ENCODE data around the gene OSBPL5. TPM values are rescaled to one million over a fixed set of nuclear protein-coding genes. Genes with fewer than 3 reads are reported as not detected.

The OSBPL5 gene
- total RNA-seq, 1 experiment from 2014 or later = 5.0 TPM

- peak; percentile 11 for DNase-seq (ENCODE audit: low read depth)
Measured at GRCh38 chr11:3052109-3052479, 113.0 kb downstream of the OSBPL5 start.

- DNase-seq (ENCODE audit: low read depth) = no peak
Measured at GRCh38 chr11:3051196-3052108, 113.7 kb downstream of the OSBPL5 start.

GRCh38 chr11:3050386-3051195 is 114.5 kb downstream of the OSBPL5 start:
- DNase-seq (ENCODE audit: low read depth) = peak; percentile 27

GRCh38 chr11:3049430-3050243 is 115.5 kb downstream of the OSBPL5 start:
- DNase-seq (ENCODE audit: low read depth) = peak; percentile 97

GRCh38 chr11:3047637-3048036 is 117.5 kb downstream of the OSBPL5 start:
- no peak for DNase-seq (ENCODE audit: low read depth)

- DNase-seq (ENCODE audit: low read depth) = peak; percentile 17
Measured at GRCh38 chr11:3046641-3047040, 118.5 kb downstream of the OSBPL5 start.

GRCh38 chr11:3046190-3046589 is 118.9 kb downstream of the OSBPL5 start:
- no peak for DNase-seq (ENCODE audit: low read depth)

GRCh38 chr11:3044915-3045314 is 120.2 kb downstream of the OSBPL5 start:
- no peak for DNase-seq (ENCODE audit: low read depth)

GRCh38 chr11:3044004-3044403 is 121.1 kb downstream of the OSBPL5 start:
- DNase-seq (ENCODE audit: low read depth) = peak; percentile 58

- peak; percentile 76 for DNase-seq (ENCODE audit: low read depth)
Measured at GRCh38 chr11:3043315-3043871, 121.7 kb downstream of the OSBPL5 start.

- no peak for DNase-seq (ENCODE audit: low read depth)
Measured at GRCh38 chr11:3042496-3043314, 122.4 kb downstream of the OSBPL5 start.

GRCh38 chr11:3041699-3042441 is 123.2 kb downstream of the OSBPL5 start:
- DNase-seq (ENCODE audit: low read depth) = no peak

GRCh38 chr11:3040881-3041280 is 124.2 kb downstream of the OSBPL5 start:
- DNase-seq (ENCODE audit: low read depth) = no peak

- no peak for DNase-seq (ENCODE audit: low read depth)
Measured at GRCh38 chr11:3037945-3038271, 127.2 kb downstream of the OSBPL5 start.

Other genes starting within 250 kb of the OSBPL5 start
- 9.1 and 18.9 TPM in 2 replicates for gene PHLDA2, start 235.9 kb downstream of the OSBPL5 start, total RNA-seq (2014; rRNA removed; shearing (Covaris generic))
- 91.7 and 120 TPM in 2 replicates for gene NAP1L4, start 173.0 kb downstream of the OSBPL5 start, total RNA-seq (2014; rRNA removed; shearing (Covaris generic))
- gene CARS1, start 107.9 kb downstream of the OSBPL5 start, total RNA-seq (2014; rRNA removed; shearing (Covaris generic)) = 36.9 and 58.8 TPM in 2 replicates
- not detected in 2 replicates for gene MRGPRG, start 53.5 kb upstream of the OSBPL5 start, total RNA-seq (2014; rRNA removed; shearing (Covaris generic))
- not detected in 2 replicates for gene MRGPRE, start 67.1 kb upstream of the OSBPL5 start, total RNA-seq (2014; rRNA removed; shearing (Covaris generic))
- gene ZNF195, start 213.8 kb upstream of the OSBPL5 start, total RNA-seq (2014; rRNA removed; shearing (Covaris generic)) = 16.5 and 17.9 TPM in 2 replicates

Measured in M059J (cell line).